Keratinocyte (primary cell): ENCODE results near the gene SCRG1.

Experiments
- EZH2 ChIP-seq: IDR thresholded peaks from one replicate; pipeline ENCODE4 v1.6.1; 2012; ENCODE audit warnings: inconsistent platforms, mild to moderate bottlenecking, low read length, moderate library complexity
- TF ChIP-seq, protein P1 (sequence below), 3 experiments: IDR thresholded peaks in 1 of 3; conservative IDR thresholded peaks in 1 of 3; optimal IDR thresholded peaks in 1 of 3; 2 replicates in 2 of 3; 3 replicates in 1 of 3; pipeline versions ENCODE3 to v1.5.1; 2011; ENCODE audit warnings: low read length in 3 of 3, mild to moderate bottlenecking in 3 of 3, moderate library complexity in 2 of 3, control low read depth in 1 of 3, inconsistent platforms in 1 of 3; ENCODE audit not compliant: insufficient read depth in 2 of 3; ENCODE audit errors: extremely low read depth in 1 of 3

DNA sequence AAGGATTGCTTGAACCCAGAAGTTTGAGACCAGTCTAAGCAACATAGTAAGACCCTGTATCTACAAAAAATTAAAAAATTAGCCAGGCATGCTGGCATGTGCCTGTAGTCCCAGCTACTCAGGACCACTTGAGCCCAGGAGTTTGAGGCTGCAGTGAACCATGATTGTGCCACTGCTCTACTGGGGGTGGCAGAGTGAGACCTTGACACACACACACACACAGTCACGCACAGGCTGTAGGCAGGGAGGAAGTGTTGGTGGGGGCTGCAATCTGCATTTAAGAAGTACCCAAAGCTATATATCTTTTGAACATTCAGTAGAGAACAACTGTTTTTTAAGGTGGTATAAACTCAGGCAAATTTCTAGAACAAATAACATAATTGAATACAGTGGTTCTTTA is 7.2 kb downstream of the SCRG1 start:
- no peak for TF ChIP-seq EZH2
- TF ChIP-seq, protein P1, sequence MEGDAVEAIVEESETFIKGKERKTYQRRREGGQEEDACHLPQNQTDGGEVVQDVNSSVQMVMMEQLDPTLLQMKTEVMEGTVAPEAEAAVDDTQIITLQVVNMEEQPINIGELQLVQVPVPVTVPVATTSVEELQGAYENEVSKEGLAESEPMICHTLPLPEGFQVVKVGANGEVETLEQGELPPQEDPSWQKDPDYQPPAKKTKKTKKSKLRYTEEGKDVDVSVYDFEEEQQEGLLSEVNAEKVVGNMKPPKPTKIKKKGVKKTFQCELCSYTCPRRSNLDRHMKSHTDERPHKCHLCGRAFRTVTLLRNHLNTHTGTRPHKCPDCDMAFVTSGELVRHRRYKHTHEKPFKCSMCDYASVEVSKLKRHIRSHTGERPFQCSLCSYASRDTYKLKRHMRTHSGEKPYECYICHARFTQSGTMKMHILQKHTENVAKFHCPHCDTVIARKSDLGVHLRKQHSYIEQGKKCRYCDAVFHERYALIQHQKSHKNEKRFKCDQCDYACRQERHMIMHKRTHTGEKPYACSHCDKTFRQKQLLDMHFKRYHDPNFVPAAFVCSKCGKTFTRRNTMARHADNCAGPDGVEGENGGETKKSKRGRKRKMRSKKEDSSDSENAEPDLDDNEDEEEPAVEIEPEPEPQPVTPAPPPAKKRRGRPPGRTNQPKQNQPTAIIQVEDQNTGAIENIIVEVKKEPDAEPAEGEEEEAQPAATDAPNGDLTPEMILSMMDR (optimal IDR thresholded peaks at IDR 0.05 in 1 of 3, IDR thresholded peaks at IDR 0.05 in 1 of 3, conservative IDR thresholded peaks at IDR 0.05 in 1 of 3; ENCODE audit: extremely low read depth in 1 of 3, insufficient read depth in 2 of 3, low read length in 3 of 3), result no peak
